Smooth muscle cell (in vitro differentiated cells): ENCODE results near the gene C2orf68. TPM values are rescaled to one million over a fixed set of nuclear protein-coding genes. Genes with fewer than 3 reads are reported as not detected.

Source experiments
- DNase-seq: peaks from one replicate; lab custom pipeline; 2025; ENCODE audit not compliant: unreplicated experiment; lab: John Stamatoyannopoulos, UW
- H2AFZ ChIP-seq: fragments of 200-600 bp; sonication (generic); 2 replicates; pipeline ENCODE4 v1.6.0; 2016; ENCODE audit warnings: antibody characterized with exemption, low read depth, mild to moderate bottlenecking
- H3F3A ChIP-seq: fragments of 200-600 bp; sonication (generic); 2 replicates; pipeline ENCODE4 v1.6.0; 2017; ENCODE audit warnings: antibody characterized with exemption, low read depth
- H3K27ac ChIP-seq: fragments of 200-600 bp; sonication (generic); 2 replicates; pipeline ENCODE4 v1.5.1; 2016; ENCODE audit warnings: low read depth, mild to moderate bottlenecking
- H3K27me3 ChIP-seq: fragments of 200-600 bp; sonication (generic); 2 replicates; pipeline ENCODE4 v1.6.1; 2016; ENCODE audit warnings: low read depth, mild to moderate bottlenecking
- H3K36me3 ChIP-seq: fragments of 200-600 bp; sonication (generic); 2 replicates; pipeline ENCODE4 v1.5.1; 2016; ENCODE audit warnings: low read depth
- H3K4me1 ChIP-seq: fragments of 200-600 bp; sonication (generic); 2 replicates; pipeline ENCODE4 v1.5.1; 2016; ENCODE audit warnings: low read depth
- H3K4me2 ChIP-seq: fragments of 200-600 bp; sonication (generic); 2 replicates; pipeline ENCODE4 v1.6.0; 2016; ENCODE audit warnings: mild to moderate bottlenecking
- H3K4me3 ChIP-seq: fragments of 200-600 bp; sonication (generic); 2 replicates; pipeline ENCODE4 v1.5.1; 2016; ENCODE audit warnings: mild to moderate bottlenecking
- H3K79me2 ChIP-seq: fragments of 200-600 bp; sonication (generic); 2 replicates; pipeline ENCODE4 v1.6.0; 2016; ENCODE audit warnings: low read depth, mild to moderate bottlenecking
- H3K9ac ChIP-seq: fragments of 200-600 bp; sonication (generic); 2 replicates; pipeline ENCODE4 v1.6.0; 2016; ENCODE audit warnings: low read depth
- H3K9me3 ChIP-seq: fragments of 200-600 bp; sonication (generic); replicated peaks from 2 replicates; pipeline ENCODE4 v1.5.1; 2016; ENCODE audit warnings: low read depth
- H4K20me1 ChIP-seq: fragments of 200-600 bp; sonication (generic); 2 replicates; pipeline ENCODE4 v1.6.0; 2016; ENCODE audit warnings: low read depth
- WGBS: methylation state at CpG from one replicate; pipeline ENCODE4 v1.1.7; 2016; ENCODE audit warnings: low lambda C conversion rate; 5-methylcytosine and 5-hydroxymethylcytosine counted together
- polyA plus RNA-seq: library from polyadenylated mRNA; unstranded; fragments of >200 nt; fragmentation: Nextera tagmentation; extraction: Ambion mirVana; gene quantifications from 2 replicates; pipeline ENCODE4 v1.2.1, GENCODE V29; 2016
- total RNA-seq: library from RNA; depleted of rRNA; stranded (reverse); fragments of >200 nt; gene quantifications from 2 replicates; pipeline ENCODE4 v1.2.3, GENCODE V29; 2014
- TF ChIP-seq, protein P1 (sequence below): fragments of 200-600 bp; sonication (generic); IDR thresholded peaks from 2 replicates; pipeline ENCODE4 v1.5.1; 2017; ENCODE audit warnings: borderline replicate concordance, mild to moderate bottlenecking, antibody characterized with exemption; ENCODE audit not compliant: insufficient read depth, poor library complexity, severe bottlenecking

The C2orf68 gene
- total and polyA plus RNA-seq, 2 experiments from 2014 or later, result 7.9 to 10.1 TPM

DNA sequence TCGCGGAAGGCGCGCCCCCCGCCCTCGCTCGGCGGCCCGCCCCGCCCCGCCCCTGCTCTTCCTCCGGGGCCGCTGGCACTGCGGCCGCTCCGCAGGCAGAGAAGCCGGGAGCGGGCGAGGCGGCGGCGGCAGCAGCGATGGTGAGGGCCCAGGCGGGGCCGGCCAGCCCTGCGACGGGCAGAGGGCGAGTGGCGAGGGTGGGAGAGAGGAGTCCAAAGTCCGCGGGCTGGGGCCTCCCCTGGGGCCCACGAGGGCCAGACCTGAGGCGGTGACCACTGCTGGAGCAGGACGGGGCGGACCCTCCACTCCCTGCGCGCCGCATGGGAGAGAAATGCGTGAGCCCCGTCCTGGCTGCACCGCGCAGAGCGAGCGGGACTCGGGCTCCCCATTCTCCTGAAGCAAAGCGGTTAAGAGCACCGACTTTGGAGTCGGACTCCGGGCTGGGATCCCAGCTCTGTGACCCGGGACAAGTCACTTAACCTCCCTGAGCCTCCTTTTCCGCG, 27.5 kb downstream of the C2orf68 start, which contains the start of gene VAMP5:
Gene VAMP5, plus strand, starts transcription at position 78 of the 503 bp plus-strand sequence. Its CDS starts 60 bp downstream, at position 138.
- H3K27me3 ChIP-seq, result no peaks in the 10 kb centered on the region
- peaks cover 4% of the 10 kb centered on the region for H3K4me1 ChIP-seq
- no peaks in the 10 kb centered on the region for H3K36me3 ChIP-seq
- H2AFZ ChIP-seq, result peak within 1 kb of the TSS; percentile 66
- no peak for DNase-seq
- peak within 1 kb of the TSS; percentile 37 for H3K27ac ChIP-seq
- TF ChIP-seq, protein P1, sequence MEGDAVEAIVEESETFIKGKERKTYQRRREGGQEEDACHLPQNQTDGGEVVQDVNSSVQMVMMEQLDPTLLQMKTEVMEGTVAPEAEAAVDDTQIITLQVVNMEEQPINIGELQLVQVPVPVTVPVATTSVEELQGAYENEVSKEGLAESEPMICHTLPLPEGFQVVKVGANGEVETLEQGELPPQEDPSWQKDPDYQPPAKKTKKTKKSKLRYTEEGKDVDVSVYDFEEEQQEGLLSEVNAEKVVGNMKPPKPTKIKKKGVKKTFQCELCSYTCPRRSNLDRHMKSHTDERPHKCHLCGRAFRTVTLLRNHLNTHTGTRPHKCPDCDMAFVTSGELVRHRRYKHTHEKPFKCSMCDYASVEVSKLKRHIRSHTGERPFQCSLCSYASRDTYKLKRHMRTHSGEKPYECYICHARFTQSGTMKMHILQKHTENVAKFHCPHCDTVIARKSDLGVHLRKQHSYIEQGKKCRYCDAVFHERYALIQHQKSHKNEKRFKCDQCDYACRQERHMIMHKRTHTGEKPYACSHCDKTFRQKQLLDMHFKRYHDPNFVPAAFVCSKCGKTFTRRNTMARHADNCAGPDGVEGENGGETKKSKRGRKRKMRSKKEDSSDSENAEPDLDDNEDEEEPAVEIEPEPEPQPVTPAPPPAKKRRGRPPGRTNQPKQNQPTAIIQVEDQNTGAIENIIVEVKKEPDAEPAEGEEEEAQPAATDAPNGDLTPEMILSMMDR, result no peak
- WGBS, result 15% methylated on average over 51 of the region's 52 CpGs
- H4K20me1 ChIP-seq, result no peaks in the 10 kb centered on the region
- no peaks in the 10 kb centered on the region for H3K79me2 ChIP-seq
- H3K4me2 ChIP-seq, result peak within 1 kb of the TSS; percentile 85
- H3F3A ChIP-seq, result peaks cover under 1% of the 10 kb centered on the region
- no peak within 1 kb of the TSS for H3K9ac ChIP-seq
- no peaks in the 10 kb centered on the region for H3K9me3 ChIP-seq
- peak within 1 kb of the TSS; percentile 44 for H3K4me3 ChIP-seq

DNA sequence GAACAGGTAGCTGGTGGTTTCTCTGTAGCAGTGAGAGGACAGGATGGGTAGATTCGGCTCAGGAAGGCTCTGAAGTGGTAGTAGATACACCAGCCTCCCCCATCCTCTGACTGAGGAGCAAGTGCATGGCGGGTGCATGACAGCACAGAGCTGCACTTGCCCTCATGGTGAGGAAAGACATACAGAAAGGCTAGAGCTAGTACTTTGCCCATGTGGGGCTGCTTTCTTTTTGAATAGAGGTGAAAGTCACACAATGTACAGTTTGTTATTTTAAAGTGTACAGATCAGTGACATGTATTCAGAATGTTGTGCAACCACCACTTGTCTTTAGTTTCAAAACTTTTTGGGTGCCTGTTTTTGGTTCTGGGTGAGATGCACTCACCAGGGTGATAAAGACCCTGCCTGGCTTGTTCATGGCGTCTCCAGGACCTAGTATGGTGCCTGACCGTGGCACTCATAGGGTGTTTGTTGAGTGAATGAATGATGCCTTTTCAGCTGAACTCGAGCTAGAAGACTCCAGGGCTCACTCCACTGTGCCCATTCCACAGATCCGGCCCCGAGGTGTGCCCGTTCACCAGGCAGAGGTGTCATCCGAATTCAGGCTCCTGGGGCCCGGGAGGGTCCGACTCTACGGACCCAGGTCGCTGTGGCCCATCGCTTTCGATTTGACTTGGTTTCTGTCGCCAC, 28.1 kb downstream of the C2orf68 start:
- no peak overlapping the region for H3K9ac ChIP-seq
- TF ChIP-seq, protein P1, result no peak
- no peaks in the 10 kb centered on the region for H3K27me3 ChIP-seq
- no peaks in the 10 kb centered on the region for H4K20me1 ChIP-seq
- no peaks in the 10 kb centered on the region for H3K79me2 ChIP-seq
- peaks cover 6% of the 10 kb centered on the region for H3F3A ChIP-seq
- no peaks in the 10 kb centered on the region for H3K9me3 ChIP-seq
- peak overlapping the region; percentile 66 for H2AFZ ChIP-seq
- H3K27ac ChIP-seq, result no peak overlapping the region
- peak overlapping the region; percentile 44 for H3K4me3 ChIP-seq
- H3K36me3 ChIP-seq, result no peaks in the 10 kb centered on the region
- peaks cover 10% of the 10 kb centered on the region for H3K4me1 ChIP-seq
- peak overlapping the region; percentile 85 for H3K4me2 ChIP-seq
- 56% methylated on average over 16 of the region's 16 CpGs for WGBS
- DNase-seq, result no peak

DNA sequence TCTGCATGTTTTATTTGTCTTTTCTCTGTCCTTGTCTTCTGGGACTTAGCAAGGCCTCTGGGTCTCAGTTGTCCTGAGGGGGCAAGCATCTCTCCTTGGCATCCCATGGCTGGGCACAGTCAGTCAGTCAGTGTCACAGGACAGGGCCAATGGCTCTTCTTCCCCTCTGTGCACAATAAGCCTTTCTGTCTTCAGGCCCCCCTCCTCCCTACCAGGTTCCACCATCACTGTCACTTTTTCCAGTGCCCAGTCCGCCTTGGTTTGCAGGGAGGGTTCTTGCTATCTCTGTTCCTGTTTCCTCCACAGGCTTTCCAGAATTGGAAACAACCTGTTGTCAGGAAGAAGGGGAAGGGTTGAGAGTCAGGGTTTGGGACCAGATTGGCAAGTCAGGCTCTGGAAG, 29.4 kb downstream of the C2orf68 start:
- no peak overlapping the region for H3K27ac ChIP-seq
- H4K20me1 ChIP-seq, result no peaks in the 10 kb centered on the region
- peaks cover 9% of the 10 kb centered on the region for H3F3A ChIP-seq
- 86% methylated on average over 1 of the region's 1 CpG for WGBS
- no peaks in the 10 kb centered on the region for H3K27me3 ChIP-seq
- H3K9ac ChIP-seq, result no peak overlapping the region
- DNase-seq, result no peak
- no peak overlapping the region for H3K4me2 ChIP-seq
- no peak overlapping the region for H3K4me3 ChIP-seq
- TF ChIP-seq, protein P1, result no peak
- peaks cover 19% of the 10 kb centered on the region for H3K4me1 ChIP-seq
- H2AFZ ChIP-seq, result no peak overlapping the region
- H3K36me3 ChIP-seq, result no peaks in the 10 kb centered on the region
- no peaks in the 10 kb centered on the region for H3K9me3 ChIP-seq
- H3K79me2 ChIP-seq, result no peaks in the 10 kb centered on the region
